Vagina (tissue), 2 donors: Measurements from ENCODE around the gene NOL4L. TPM values are rescaled to one million over a fixed set of nuclear protein-coding genes. Genes with fewer than 3 reads are reported as not detected.

Source experiments
- DNase-seq, 2 donors: peaks; one replicate each; pipeline ENCODE4 v3.0.0-alpha.2; 2017; ENCODE audit errors: extremely low spot score in 2 of 2
- H3K27ac ChIP-seq: fragments of 200-600 bp; sonication (generic); one replicate; pipeline ENCODE4 v1.5.1; 2019
- H3K27me3 ChIP-seq: fragments of 200-600 bp; sonication (generic); one replicate; pipeline ENCODE4 v1.5.1; 2019
- H3K36me3 ChIP-seq, 2 donors: fragments of 200-600 bp; sonication (generic); one replicate each; pipeline ENCODE4 v1.5.1; 2017 to 2019
- H3K4me1 ChIP-seq: fragments of 200-600 bp; sonication (generic); one replicate; pipeline ENCODE4 v1.5.1; 2019
- H3K4me3 ChIP-seq, 2 donors: fragments of 200-600 bp; sonication (generic); 1 replicate in 1 of 2; 2 replicates in 1 of 2; pipeline ENCODE4 v1.5.1; 2016 to 2019
- H3K9me3 ChIP-seq: fragments of 200-600 bp; sonication (generic); one replicate; pipeline ENCODE4 v1.5.1; 2019
- CTCF ChIP-seq, 3 experiments: fragments of 450-650 bp in 2 of 3; fragments of 200-600 bp in 1 of 3; sonication (generic) in 1 of 3; IDR thresholded peaks; one replicate each; pipeline ENCODE4 v1.5.1; 2017 to 2019; ENCODE audit warnings: antibody characterized with exemption in 3 of 3, mild to moderate bottlenecking in 2 of 3, moderate library complexity in 2 of 3
- POLR2A ChIP-seq, 2 donors: fragments of 450-650 bp; IDR thresholded peaks; one replicate each; pipeline ENCODE4 v1.6.1; 2017; ENCODE audit warnings: antibody characterized with exemption in 2 of 2, mild to moderate bottlenecking in 2 of 2, moderate library complexity in 2 of 2
- POLR2AphosphoS5 ChIP-seq, 2 donors: sonication (generic); formaldehyde crosslinking; IDR thresholded peaks; one replicate each; pipeline ENCODE4 v1.9.0; 2017; ENCODE audit warnings: antibody characterized with exemption in 2 of 2, mild to moderate bottlenecking in 2 of 2, low read depth in 1 of 2; ENCODE audit not compliant: insufficient read depth in 1 of 2
- intact Hi-C: fragments of 100-400 bp; cut with DNase I; formaldehyde crosslinking; loops from one replicate; pipeline ENCODE4 v1.15.1; 2023
- total RNA-seq: library from RNA; depleted of rRNA; stranded (reverse); fragments of >200 nt; gene quantifications from one replicate; pipeline ENCODE4 v1.2.3, GENCODE V29; 2016

NOL4L gene
- total RNA-seq, 1 donor from 2014 or later, result 17.9 TPM

- Histone ChIP-seq H3K4me1 (peaks cover 56% of the 10 kb centered on the region), H3K36me3 (no peaks in the 10 kb centered on the region), H3K4me3 (no peak overlapping the region), H3K27ac (no peak overlapping the region), H3K27me3 (no peaks in the 10 kb centered on the region), H3K9me3 (no peaks in the 10 kb centered on the region)
- no peak for DNase-seq
- intact Hi-C loops, result loop anchor here (10.0 kb wide), 1 partner anchor 254 kb away; no protein-coding TSS in a partner anchor
- no peak for TF ChIP-seq POLR2AphosphoS5 (IDR thresholded peaks at IDR 0.05; ENCODE audit: insufficient read depth in 1 of 2, low read depth in 1 of 2)
Measured at GRCh38 chr20:32520927-32521203, 64.3 kb downstream of the NOL4L start.

GRCh38 chr20:32519381-32519730, 65.8 kb downstream of the NOL4L start:
- intact Hi-C loops, result no loop called here
- Histone ChIP-seq H3K9me3 (no peaks in the 10 kb centered on the region), H3K4me3 (no peak overlapping the region), H3K36me3 (no peaks in the 10 kb centered on the region), H3K27ac (no peak overlapping the region), H3K27me3 (no peaks in the 10 kb centered on the region), H3K4me1 (peaks cover 42% of the 10 kb centered on the region)
- no peak for TF ChIP-seq POLR2AphosphoS5 (IDR thresholded peaks at IDR 0.05; ENCODE audit: insufficient read depth in 1 of 2, low read depth in 1 of 2)
- no peak for TF ChIP-seq CTCF (IDR thresholded peaks at IDR 0.05)
- no peak for TF ChIP-seq POLR2A (IDR thresholded peaks at IDR 0.05)
- DNase-seq, result no peak

- no peaks in the 10 kb centered on the region for H3K36me3 ChIP-seq
- H3K27me3 ChIP-seq, result no peaks in the 10 kb centered on the region
- TF ChIP-seq CTCF (IDR thresholded peaks at IDR 0.05) (no peak), POLR2AphosphoS5 (IDR thresholded peaks at IDR 0.05; ENCODE audit: insufficient read depth in 1 of 2, low read depth in 1 of 2) (no peak), POLR2A (IDR thresholded peaks at IDR 0.05) (no peak)
- no peaks in the 10 kb centered on the region for H3K9me3 ChIP-seq
- H3K27ac ChIP-seq, result no peak overlapping the region
- intact Hi-C loops, result no loop called here
- H3K4me3 ChIP-seq, result no peak overlapping the region
- H3K4me1 ChIP-seq, result peaks cover 37% of the 10 kb centered on the region
- DNase-seq, result no peak
Measured at GRCh38 chr20:32518593-32519380, 66.3 kb downstream of the NOL4L start.

- Histone ChIP-seq H3K9me3 (no peaks in the 10 kb centered on the region), H3K27me3 (no peaks in the 10 kb centered on the region), H3K27ac (no peak overlapping the region), H3K4me1 (peaks cover 29% of the 10 kb centered on the region), H3K4me3 (no peak overlapping the region), H3K36me3 (no peaks in the 10 kb centered on the region)
- TF ChIP-seq CTCF (IDR thresholded peaks at IDR 0.05) (no peak), POLR2A (IDR thresholded peaks at IDR 0.05) (no peak), POLR2AphosphoS5 (IDR thresholded peaks at IDR 0.05; ENCODE audit: insufficient read depth in 1 of 2, low read depth in 1 of 2) (no peak)
- intact Hi-C loops, result no loop called here
- no peak for DNase-seq
Measured at GRCh38 chr20:32517914-32518592, 67.1 kb downstream of the NOL4L start.

- DNase-seq, result no peak
- no peaks in the 10 kb centered on the region for H3K27me3 ChIP-seq
Measured at GRCh38 chr20:32517518-32517873, 67.6 kb downstream of the NOL4L start.

More at GRCh38 chr20:32517518-32517873, 67.6 kb downstream of the NOL4L start:
- H3K27ac ChIP-seq, result no peak overlapping the region
- TF ChIP-seq POLR2A (IDR thresholded peaks at IDR 0.05), result no peak
- TF ChIP-seq POLR2AphosphoS5 (IDR thresholded peaks at IDR 0.05; ENCODE audit: insufficient read depth in 1 of 2, low read depth in 1 of 2), result no peak
- TF ChIP-seq CTCF (IDR thresholded peaks at IDR 0.05), result no peak
- peaks cover 24% of the 10 kb centered on the region for H3K4me1 ChIP-seq
- H3K4me3 ChIP-seq, result no peak overlapping the region
- H3K9me3 ChIP-seq, result no peaks in the 10 kb centered on the region
- intact Hi-C loops, result no loop called here
- no peaks in the 10 kb centered on the region for H3K36me3 ChIP-seq
